Measurements from ENCODE around the gene CCDC9. TPM values are rescaled to one million over a fixed set of nuclear protein-coding genes. Genes with fewer than 3 reads are reported as not detected.
"Not testable (repeated sequence)": the region's sequence is repeated elsewhere in the genome, so short reads cannot be mapped to it uniquely, and the experiment has no call there.

CCDC9 gene
- total and polyA plus RNA-seq, 5 donors = 18.1 to 27.8 (median 24.3) TPM

DNA sequence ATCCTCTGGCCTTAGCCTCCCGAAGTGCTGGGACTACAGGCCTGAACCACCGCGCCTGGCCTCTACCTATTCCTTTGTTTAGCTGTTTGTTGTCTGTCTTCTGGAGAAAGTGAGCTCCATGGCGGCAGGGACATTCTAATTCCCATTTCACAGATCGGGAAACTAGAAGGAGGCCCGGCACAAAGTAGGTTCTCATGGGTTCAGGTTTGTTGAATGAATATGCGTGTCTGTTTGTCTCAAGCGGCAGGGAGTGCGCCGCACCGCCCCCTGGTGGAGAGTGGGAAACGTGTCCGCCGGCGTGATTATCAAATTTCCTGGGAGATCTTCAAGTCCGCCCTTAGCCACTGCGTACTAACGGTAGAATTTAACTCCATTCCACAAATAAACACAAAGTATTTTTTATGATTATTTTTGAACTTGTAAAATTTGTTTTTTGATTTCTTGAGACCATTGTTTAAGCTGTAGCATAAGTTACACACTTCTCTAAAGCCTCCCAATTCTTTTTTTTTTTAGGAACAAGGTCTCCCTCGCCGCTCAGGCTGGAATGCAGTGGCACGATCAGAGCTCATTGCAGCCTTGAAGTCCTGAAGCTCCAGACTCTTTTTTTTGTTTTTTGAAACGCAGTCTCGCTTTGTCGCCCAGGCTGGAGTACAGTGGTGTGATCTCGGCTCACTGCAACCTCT lies 8.9 kb upstream of the CCDC9 start:
- Histone ChIP-seq H3K4me1 (ENCODE audit: control insufficient read depth, insufficient read depth, low read length) (peaks cover 3% of the 10 kb centered on the region), H3K9me3 (ENCODE audit: control insufficient read depth, low read length) (no peaks in the 10 kb centered on the region), H3K4me3 (ENCODE audit: low read length) (no peak overlapping the region), H3K27ac (ENCODE audit: low read length) (no peak overlapping the region), H3K27me3 (ENCODE audit: control insufficient read depth, insufficient read depth) (no peaks in the 10 kb centered on the region)
- intact Hi-C loops (cut with DNase I) = loop anchor here in 3 of 4 donors (2.0 to 5.0 kb wide), 2 partner anchors 35 to 99 kb away; no protein-coding TSS in a partner anchor
- WGBS = 30% methylated on average over 25 of the region's 25 CpGs
- DNase-seq = peak; percentile 79 to 92 (median 91)
- ATAC-seq = no peak

- H3K27ac ChIP-seq (ENCODE audit: low read length); H3K9me3 ChIP-seq (ENCODE audit: control insufficient read depth, low read length); H3K4me1 ChIP-seq (ENCODE audit: control insufficient read depth, insufficient read depth, low read length); DNase-seq; ATAC-seq; H3K4me3 ChIP-seq (ENCODE audit: low read length); H3K27me3 ChIP-seq (ENCODE audit: control insufficient read depth, insufficient read depth); intact Hi-C loops (cut with DNase I): not testable (repeated sequence)
- WGBS = 88% methylated on average over 8 of the region's 8 CpGs
Measured at GRCh38 chr19:47253016-47253415, 3.3 kb upstream of the CCDC9 start.

- WGBS = 71% methylated on average over 3 of the region's 3 CpGs
- H3K4me1 ChIP-seq (ENCODE audit: control insufficient read depth, insufficient read depth, low read length) = peaks cover 4% of the 10 kb centered on the region
- no peak overlapping the region for H3K27ac ChIP-seq (ENCODE audit: low read length)
- H3K27me3 ChIP-seq (ENCODE audit: control insufficient read depth, insufficient read depth) = no peaks in the 10 kb centered on the region
- ATAC-seq (no peak), DNase-seq (no peak)
- H3K4me3 ChIP-seq (ENCODE audit: low read length) = no peak overlapping the region
- H3K9me3 ChIP-seq (ENCODE audit: control insufficient read depth, low read length) = no peaks in the 10 kb centered on the region
- intact Hi-C loops (cut with DNase I) = no loop called here
Measured at GRCh38 chr19:47253467-47253881, 2.9 kb upstream of the CCDC9 start.

- H3K4me1 ChIP-seq (ENCODE audit: control insufficient read depth, insufficient read depth, low read length) = peaks cover 4% of the 10 kb centered on the region
- H3K27me3 ChIP-seq (ENCODE audit: control insufficient read depth, insufficient read depth) = no peaks in the 10 kb centered on the region
- 91% methylated on average over 5 of the region's 5 CpGs for WGBS
- intact Hi-C loops (cut with DNase I) = no loop called here
- DNase-seq (no peak), ATAC-seq (no peak)
- no peaks in the 10 kb centered on the region for H3K9me3 ChIP-seq (ENCODE audit: control insufficient read depth, low read length)
- no peak overlapping the region for H3K4me3 ChIP-seq (ENCODE audit: low read length)
- H3K27ac ChIP-seq (ENCODE audit: low read length) = no peak overlapping the region
Measured at GRCh38 chr19:47253970-47254369, 2.4 kb upstream of the CCDC9 start.

DNA sequence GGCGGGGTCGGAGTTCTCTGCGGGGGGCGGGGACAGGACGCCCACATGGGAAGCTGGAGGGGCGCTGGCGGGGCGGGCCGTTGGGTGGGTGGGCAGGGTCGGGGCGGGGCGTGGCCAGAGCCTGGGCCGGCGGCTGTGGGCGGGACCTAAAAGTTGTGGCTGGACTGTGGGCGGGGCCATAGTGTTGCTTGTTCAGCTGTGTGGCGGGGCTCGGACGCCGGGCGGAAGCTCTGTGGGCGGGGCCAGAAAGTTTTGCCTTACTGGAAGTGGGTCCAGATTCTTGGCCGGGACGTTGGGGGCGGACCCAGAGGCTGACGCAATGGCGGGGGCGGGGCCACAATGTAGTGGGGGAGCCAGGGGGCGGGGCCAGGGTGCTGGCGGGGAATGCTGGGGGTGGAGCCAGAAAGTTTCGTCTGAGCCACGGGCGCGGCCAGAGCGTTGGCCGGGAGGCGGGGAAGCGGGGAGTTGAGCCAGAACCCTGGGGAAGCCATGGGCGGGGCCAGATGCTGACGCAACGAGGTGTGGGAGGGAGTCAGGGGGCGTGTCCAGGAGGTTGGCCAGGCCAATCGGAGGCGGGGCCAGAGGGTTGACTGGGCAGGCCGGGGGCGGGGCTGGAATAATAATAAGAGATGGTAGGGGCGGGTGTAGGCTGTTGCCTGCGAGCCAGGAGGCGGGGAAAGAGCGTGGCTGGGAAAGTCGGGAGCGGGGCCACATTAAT lies 527 bp downstream of the CCDC9 start:
- DNase-seq (peak; percentile 100), ATAC-seq (peak; percentile 87 to 90)
- H3K9me3 ChIP-seq (ENCODE audit: control insufficient read depth, low read length) = no peaks in the 10 kb centered on the region
- WGBS = under 1% methylated on average over 52 of the region's 52 CpGs
- H3K4me3 ChIP-seq (ENCODE audit: low read length) = peak overlapping the region; percentile 86
- H3K4me1 ChIP-seq (ENCODE audit: control insufficient read depth, insufficient read depth, low read length) = peaks cover 4% of the 10 kb centered on the region
- no peaks in the 10 kb centered on the region for H3K27me3 ChIP-seq (ENCODE audit: control insufficient read depth, insufficient read depth)
- intact Hi-C loops (cut with DNase I) = no loop called here
- H3K27ac ChIP-seq (ENCODE audit: low read length) = peak overlapping the region; percentile 96

GRCh38 chr19:47257411-47258169 lies 1.3 kb downstream of the CCDC9 start:
- 2% methylated on average over 29 of the region's 29 CpGs for WGBS
- Histone ChIP-seq H3K4me3 (ENCODE audit: low read length) (peak overlapping the region; percentile 54), H3K4me1 (ENCODE audit: control insufficient read depth, insufficient read depth, low read length) (peaks cover 4% of the 10 kb centered on the region), H3K27me3 (ENCODE audit: control insufficient read depth, insufficient read depth) (no peaks in the 10 kb centered on the region), H3K27ac (ENCODE audit: low read length) (peak overlapping the region; percentile 77), H3K9me3 (ENCODE audit: control insufficient read depth, low read length) (no peaks in the 10 kb centered on the region)
- DNase-seq (peak in 2 of 3 donors; percentile 59 to 72), ATAC-seq (peak; percentile 74 to 76)
- intact Hi-C loops (cut with DNase I) = no loop called here

GRCh38 chr19:47258434-47258833 lies 2.1 kb downstream of the CCDC9 start:
- H3K4me1 ChIP-seq (ENCODE audit: control insufficient read depth, insufficient read depth, low read length) = peaks cover 4% of the 10 kb centered on the region
- intact Hi-C loops (cut with DNase I) = no loop called here
- H3K27me3 ChIP-seq (ENCODE audit: control insufficient read depth, insufficient read depth) = no peaks in the 10 kb centered on the region
- ATAC-seq = no peak
- H3K27ac ChIP-seq (ENCODE audit: low read length) = no peak overlapping the region
- no peaks in the 10 kb centered on the region for H3K9me3 ChIP-seq (ENCODE audit: control insufficient read depth, low read length)
- H3K4me3 ChIP-seq (ENCODE audit: low read length) = no peak overlapping the region
- no peak for DNase-seq
- WGBS = 82% methylated on average over 9 of the region's 9 CpGs

GRCh38 chr19:47258895-47259555 lies 2.7 kb downstream of the CCDC9 start:
- WGBS = 91% methylated on average over 6 of the region's 6 CpGs
- ATAC-seq (no peak), DNase-seq (peak in 1 of 3 donors; percentile 60)
- Histone ChIP-seq H3K27me3 (ENCODE audit: control insufficient read depth, insufficient read depth) (no peaks in the 10 kb centered on the region), H3K9me3 (ENCODE audit: control insufficient read depth, low read length) (no peaks in the 10 kb centered on the region), H3K4me3 (ENCODE audit: low read length) (no peak overlapping the region), H3K27ac (ENCODE audit: low read length) (no peak overlapping the region), H3K4me1 (ENCODE audit: control insufficient read depth, insufficient read depth, low read length) (peaks cover 4% of the 10 kb centered on the region)
- intact Hi-C loops (cut with DNase I) = no loop called here

DNA sequence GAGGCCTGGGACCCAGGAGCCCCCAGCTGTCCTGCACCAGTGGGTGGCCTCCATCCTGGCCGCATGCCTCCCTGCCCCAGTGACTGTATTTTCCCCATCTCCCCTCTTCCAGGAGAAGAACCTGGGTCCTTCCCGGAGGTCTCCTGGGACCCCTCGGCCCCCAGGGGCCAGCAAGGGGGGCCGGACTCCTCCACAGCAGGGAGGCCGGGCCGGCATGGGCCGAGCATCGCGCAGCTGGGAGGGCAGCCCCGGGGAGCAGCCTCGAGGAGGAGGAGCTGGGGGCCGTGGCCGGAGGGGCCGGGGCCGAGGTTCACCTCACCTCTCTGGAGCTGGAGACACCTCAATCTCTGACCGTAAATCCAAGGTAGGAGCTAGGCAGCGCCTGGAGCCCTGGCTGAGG lies 4.2 kb downstream of the CCDC9 start:
- H3K27me3 ChIP-seq (ENCODE audit: control insufficient read depth, insufficient read depth) = no peaks in the 10 kb centered on the region
- H3K9me3 ChIP-seq (ENCODE audit: control insufficient read depth, low read length) = no peaks in the 10 kb centered on the region
- no peak for ATAC-seq
- DNase-seq = peak in 1 of 3 donors; percentile 71
- H3K27ac ChIP-seq (ENCODE audit: low read length) = no peak overlapping the region
- peaks cover 4% of the 10 kb centered on the region for H3K4me1 ChIP-seq (ENCODE audit: control insufficient read depth, insufficient read depth, low read length)
- no peak overlapping the region for H3K4me3 ChIP-seq (ENCODE audit: low read length)
- intact Hi-C loops (cut with DNase I) = no loop called here
- 94% methylated on average over 17 of the region's 17 CpGs for WGBS

- ATAC-seq; H3K4me3 ChIP-seq (ENCODE audit: low read length); H3K27me3 ChIP-seq (ENCODE audit: control insufficient read depth, insufficient read depth); DNase-seq; intact Hi-C loops (cut with DNase I); H3K4me1 ChIP-seq (ENCODE audit: control insufficient read depth, insufficient read depth, low read length); H3K27ac ChIP-seq (ENCODE audit: low read length); H3K9me3 ChIP-seq (ENCODE audit: control insufficient read depth, low read length): not testable (repeated sequence)
- 80% methylated on average over 14 of the region's 14 CpGs for WGBS
Measured at GRCh38 chr19:47261946-47262793, 5.8 kb downstream of the CCDC9 start.
